Neuronal stem cell (in vitro differentiated cells): ENCODE results near the gene MTOR.

Source experiments
- DNase-seq: peaks from one replicate; pipeline ENCODE4 v3.0.0-alpha.2; 2013; ENCODE audit warnings: low spot score
- H2AFZ ChIP-seq: one replicate; pipeline ENCODE4 v1.6.1; 2013; ENCODE audit warnings: mild to moderate bottlenecking, low read length, inconsistent platforms
- H2AK5ac ChIP-seq: 2 replicates; pipeline ENCODE4 v1.6.1; 2013; ENCODE audit warnings: low read depth, mild to moderate bottlenecking, inconsistent platforms, low read length, moderate library complexity, mixed read lengths
- H2BK120ac ChIP-seq: 2 replicates; pipeline ENCODE4 v1.6.1; 2013; ENCODE audit warnings: low read depth, mild to moderate bottlenecking, inconsistent platforms, low read length, moderate library complexity, mixed read lengths
- H2BK12ac ChIP-seq: one replicate; pipeline ENCODE4 v1.6.1; 2013; ENCODE audit warnings: low read length, inconsistent platforms
- H2BK15ac ChIP-seq: 2 replicates; pipeline ENCODE4 v1.6.1; 2013; ENCODE audit warnings: mild to moderate bottlenecking, low read length, inconsistent platforms, mixed read lengths
- H2BK5ac ChIP-seq: one replicate; pipeline ENCODE4 v1.6.1; 2013; ENCODE audit warnings: inconsistent platforms, mild to moderate bottlenecking, low read length, moderate library complexity
- H3K14ac ChIP-seq: one replicate; pipeline ENCODE4 v1.6.1; 2013; ENCODE audit warnings: low read length, inconsistent platforms
- H3K18ac ChIP-seq: 2 replicates; pipeline ENCODE4 v1.6.1; 2013; ENCODE audit warnings: low read length, inconsistent platforms
- H3K23ac ChIP-seq: 2 replicates; pipeline ENCODE4 v1.6.1; 2013; ENCODE audit warnings: low read depth, mild to moderate bottlenecking, mixed read lengths, low read length, inconsistent platforms; ENCODE audit not compliant: poor library complexity
- H3K27ac ChIP-seq: replicated peaks from 3 replicates; pipeline ENCODE4 v1.5.1; 2013; ENCODE audit warnings: low read length, inconsistent platforms
- H3K27me3 ChIP-seq, 3 experiments: 2 replicates each; pipeline ENCODE4 v1.6.1; 2013; ENCODE audit warnings: low read length in 3 of 3, mild to moderate bottlenecking in 2 of 3, inconsistent platforms in 1 of 3, low read depth in 1 of 3, mixed read lengths in 1 of 3, moderate library complexity in 1 of 3; ENCODE audit not compliant: control insufficient read depth in 3 of 3, insufficient read depth in 3 of 3
- H3K36me3 ChIP-seq, 2 donors: replicated peaks in 1 of 2; 2 replicates each; pipeline ENCODE4 v1.6.1; 2013; ENCODE audit warnings: low read length in 2 of 2; ENCODE audit not compliant: control insufficient read depth in 2 of 2, insufficient read depth in 2 of 2
- H3K4ac ChIP-seq: 2 replicates; pipeline ENCODE4 v1.6.1; 2013; ENCODE audit warnings: inconsistent platforms, mild to moderate bottlenecking, low read length, moderate library complexity
- H3K4me1 ChIP-seq, 2 donors: 1 replicate in 1 of 2; 2 replicates in 1 of 2; pipeline ENCODE4 v1.6.1; 2013; ENCODE audit warnings: low read length in 2 of 2, low read depth in 1 of 2; ENCODE audit not compliant: control insufficient read depth in 2 of 2, insufficient read depth in 1 of 2
- H3K4me2 ChIP-seq: one replicate; pipeline ENCODE4 v1.6.1; 2013; ENCODE audit warnings: mild to moderate bottlenecking, low read length, inconsistent platforms; ENCODE audit not compliant: insufficient read depth, poor library complexity, severe bottlenecking
- H3K4me3 ChIP-seq, 2 donors: 2 replicates each; pipeline ENCODE4 v1.5.1; 2013; ENCODE audit warnings: low read length in 2 of 2, mild to moderate bottlenecking in 2 of 2, inconsistent platforms in 1 of 2, moderate library complexity in 1 of 2
- H3K79me1 ChIP-seq: one replicate; pipeline ENCODE4 v1.6.1; 2013; ENCODE audit warnings: low read depth, mild to moderate bottlenecking, inconsistent platforms, low read length, moderate library complexity
- H3K9ac ChIP-seq: one replicate; pipeline ENCODE4 v1.6.1; 2013; ENCODE audit warnings: mild to moderate bottlenecking, low read depth, low read length, inconsistent platforms; ENCODE audit not compliant: poor library complexity
- H3K9me3 ChIP-seq, 2 donors: replicated peaks in 1 of 2; 2 replicates each; pipeline versions ENCODE3 to v1.6.1; 2013; ENCODE audit warnings: low read length in 2 of 2, mild to moderate bottlenecking in 2 of 2, inconsistent platforms in 1 of 2, low read depth in 1 of 2, mixed read lengths in 1 of 2, moderate library complexity in 1 of 2; ENCODE audit not compliant: control insufficient read depth in 2 of 2, insufficient read depth in 1 of 2
- H4K8ac ChIP-seq: one replicate; pipeline ENCODE4 v1.6.1; 2013; ENCODE audit warnings: low read depth, mild to moderate bottlenecking, inconsistent platforms, low read length, moderate library complexity
- H4K91ac ChIP-seq: one replicate; pipeline ENCODE4 v1.6.1; 2013; ENCODE audit warnings: low read length, low read depth, mild to moderate bottlenecking, inconsistent platforms; ENCODE audit not compliant: poor library complexity
- WGBS, 2 donors: extraction: QIAGEN DNeasy Blood & Tissue Kit; methylation state at CpG; one replicate each; pipeline ENCODE4 v1.1.7; 2013; ENCODE audit warnings: missing lambda C conversion rate in 2 of 2, mixed read lengths in 1 of 2; ENCODE audit not compliant: insufficient read length in 2 of 2, insufficient replicate concordance in 1 of 2; ENCODE audit errors: extremely low coverage in 2 of 2; 5-methylcytosine and 5-hydroxymethylcytosine counted together

The MTOR gene

GRCh38 chr1:11187494-11187893, 74.9 kb downstream of the MTOR start:
- WGBS, 2 donors = no CpG with 5 or more reads among the region's 2 CpGs
- no peak overlapping the region for H2BK5ac ChIP-seq
- H3K4ac ChIP-seq = no peak overlapping the region
- H3K27me3 ChIP-seq = no peaks in the 10 kb centered on the region
- H2BK12ac ChIP-seq = no peak overlapping the region
- H3K36me3 ChIP-seq = peaks cover 15 to 87% of the 10 kb centered on the region in 2 donors
- no peak overlapping the region for H2AK5ac ChIP-seq
- no peak overlapping the region for H2BK15ac ChIP-seq
- no peak overlapping the region for H3K14ac ChIP-seq
- H3K79me1 ChIP-seq = no peaks in the 10 kb centered on the region
- H3K4me2 ChIP-seq = no peak overlapping the region
- no peaks in the 10 kb centered on the region for H3K9me3 ChIP-seq
- H2BK120ac ChIP-seq = no peak overlapping the region
- H3K18ac ChIP-seq = no peak overlapping the region
- no peak for DNase-seq
- no peak overlapping the region for H2AFZ ChIP-seq
- peaks cover 0 to 11% of the 10 kb centered on the region in 2 donors for H3K4me1 ChIP-seq
- no peak overlapping the region for H3K23ac ChIP-seq
- H4K8ac ChIP-seq = no peak overlapping the region
- H3K4me3 ChIP-seq = no peak overlapping the region
- H3K9ac ChIP-seq = no peak overlapping the region
- H4K91ac ChIP-seq = no peak overlapping the region
- no peak overlapping the region for H3K27ac ChIP-seq

DNA sequence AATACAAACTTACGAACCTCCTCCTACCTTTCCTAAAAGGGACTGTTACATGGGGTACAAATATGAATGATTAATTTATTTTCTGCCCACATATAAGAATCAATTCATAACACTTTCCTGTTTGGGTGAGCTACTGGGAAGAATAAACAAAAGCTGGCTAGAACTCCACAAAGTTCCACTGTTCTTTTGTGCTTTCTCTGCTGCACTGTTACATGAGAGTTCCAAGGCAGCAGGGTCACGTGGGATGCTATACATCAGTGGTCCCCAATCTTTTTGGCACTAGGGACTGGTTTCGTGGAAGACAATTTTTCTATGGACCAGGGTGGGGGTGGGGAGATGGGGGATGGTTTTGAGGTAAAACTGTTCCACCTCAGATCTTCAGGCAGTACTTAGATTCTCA, 75.4 kb downstream of the MTOR start:
- Histone ChIP-seq H2BK5ac (no peak overlapping the region), H2BK120ac (no peak overlapping the region), H3K4me2 (no peak overlapping the region), H3K27me3 (no peaks in the 10 kb centered on the region), H3K27ac (no peak overlapping the region), H4K91ac (no peak overlapping the region), H2BK12ac (no peak overlapping the region), H3K36me3 (peaks cover 12 to 88% of the 10 kb centered on the region in 2 donors), H3K18ac (no peak overlapping the region), H2AFZ (no peak overlapping the region), H3K23ac (no peak overlapping the region), H4K8ac (no peak overlapping the region), H3K9me3 (no peaks in the 10 kb centered on the region), H3K9ac (no peak overlapping the region), H3K79me1 (no peaks in the 10 kb centered on the region), H2BK15ac (no peak overlapping the region), H3K4ac (no peak overlapping the region), H3K4me3 (no peak overlapping the region), H3K14ac (no peak overlapping the region), H2AK5ac (no peak overlapping the region), H3K4me1 (peaks cover 0 to 11% of the 10 kb centered on the region in 2 donors)
- no CpG with 5 or more reads among the region's 3 CpGs for WGBS, 2 donors
- no peak for DNase-seq

DNA sequence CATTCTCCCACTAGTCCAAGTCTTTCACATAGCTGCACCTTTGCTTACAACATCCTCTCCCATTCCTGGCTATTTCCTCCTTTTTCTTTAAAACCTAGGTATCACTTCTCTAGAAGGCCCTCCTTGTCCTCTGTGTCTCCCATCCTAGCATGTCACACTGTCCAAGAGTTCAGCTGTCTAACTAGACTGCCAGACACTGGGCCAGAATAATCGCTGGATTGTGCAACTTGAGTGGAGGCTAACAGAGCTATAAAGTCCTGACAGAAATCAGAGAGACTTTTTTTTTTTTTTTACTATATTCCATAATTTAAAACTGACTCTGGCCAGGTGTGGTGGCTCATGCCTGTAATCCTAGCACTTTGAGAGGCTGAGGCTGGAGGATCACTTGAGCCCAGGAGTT, 77.4 kb downstream of the MTOR start:
- H4K8ac ChIP-seq = no peak overlapping the region
- no peak overlapping the region for H3K27ac ChIP-seq
- H3K18ac ChIP-seq = no peak overlapping the region
- no peak overlapping the region for H2BK5ac ChIP-seq
- no peak overlapping the region for H3K4ac ChIP-seq
- no peak overlapping the region for H2BK120ac ChIP-seq
- H3K27me3 ChIP-seq = no peaks in the 10 kb centered on the region
- no peak overlapping the region for H3K4me3 ChIP-seq
- no peak overlapping the region for H2BK12ac ChIP-seq
- H3K14ac ChIP-seq = no peak overlapping the region
- DNase-seq = no peak
- no peak overlapping the region for H2AK5ac ChIP-seq
- no peaks in the 10 kb centered on the region for H3K79me1 ChIP-seq
- H2BK15ac ChIP-seq = no peak overlapping the region
- no peak overlapping the region for H2AFZ ChIP-seq
- no peak overlapping the region for H3K23ac ChIP-seq
- no peak overlapping the region for H3K9ac ChIP-seq
- H3K4me1 ChIP-seq = peaks cover 0 to 12% of the 10 kb centered on the region in 2 donors
- H3K36me3 ChIP-seq = peaks cover 8 to 86% of the 10 kb centered on the region in 2 donors
- WGBS, 2 donors = no CpG with 5 or more reads among the region's 1 CpG
- no peaks in the 10 kb centered on the region for H3K9me3 ChIP-seq
- H3K4me2 ChIP-seq = no peak overlapping the region
- H4K91ac ChIP-seq = no peak overlapping the region

DNA sequence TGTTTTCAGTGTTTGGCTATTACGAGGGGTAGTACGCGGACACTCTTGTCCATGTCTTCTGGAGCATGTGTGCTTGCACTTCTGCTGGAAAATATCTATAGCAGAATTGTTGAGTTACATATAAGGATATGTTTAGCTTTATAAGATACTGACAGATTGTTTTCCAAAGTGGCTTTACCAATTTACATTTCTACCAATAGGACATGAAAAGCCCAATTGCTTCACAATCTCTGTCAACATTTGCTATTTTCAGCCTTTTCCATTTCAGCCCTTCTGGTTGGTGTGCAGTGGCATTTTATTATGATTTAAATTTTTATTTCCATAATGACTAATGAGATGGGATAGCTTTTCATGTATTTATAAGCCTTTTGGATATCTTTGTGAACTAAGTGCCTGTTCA, 79.5 kb downstream of the MTOR start:
- DNase-seq = no peak
- Histone ChIP-seq H3K4me1 (peaks cover 0 to 15% of the 10 kb centered on the region in 2 donors), H3K4ac (no peak overlapping the region)

More for the DNA sequence above, 79.5 kb downstream of the MTOR start:
- Histone ChIP-seq H2BK12ac (no peak overlapping the region), H3K9me3 (no peaks in the 10 kb centered on the region), H2BK5ac (no peak overlapping the region), H3K14ac (no peak overlapping the region), H2BK120ac (no peak overlapping the region), H3K79me1 (no peaks in the 10 kb centered on the region), H3K27ac (no peak overlapping the region), H2BK15ac (no peak overlapping the region), H3K18ac (no peak overlapping the region), H3K4me2 (no peak overlapping the region), H3K23ac (no peak overlapping the region), H2AFZ (no peak overlapping the region), H4K8ac (no peak overlapping the region), H3K4me3 (no peak overlapping the region), H3K36me3 (peaks cover 6 to 89% of the 10 kb centered on the region in 2 donors), H4K91ac (no peak overlapping the region), H2AK5ac (no peak overlapping the region), H3K9ac (no peak overlapping the region), H3K27me3 (no peaks in the 10 kb centered on the region)
- WGBS, 2 donors = no CpG with 5 or more reads among the region's 3 CpGs
